ENCODE results near the gene ELMOD1. TPM values are rescaled to one million over a fixed set of nuclear protein-coding genes. Genes with fewer than 3 reads are reported as not detected.

Gene ELMOD1
- total and polyA plus RNA-seq, 2 donors from 2014 or later: 0.47 to 2.6 TPM

- no peaks in the 10 kb centered on the region for H3K9me3 ChIP-seq (ENCODE audit: control insufficient read depth in 2 of 3, insufficient read depth in 1 of 3, low read length in 3 of 3)
- H3K4me1 ChIP-seq (ENCODE audit: control insufficient read depth in 2 of 3, insufficient read depth in 2 of 3, low read depth in 1 of 3, low read length in 3 of 3): peaks cover 0 to 11% (median 4%) of the 10 kb centered on the region in 3 donors
- TF ChIP-seq CTCF (IDR thresholded peaks at IDR 0.05; ENCODE audit: borderline replicate concordance, extremely low read depth, insufficient read depth): no peak
- H3K27ac ChIP-seq (ENCODE audit: low read depth in 2 of 2, low read length in 2 of 2): no peak overlapping the region
- no peak overlapping the region for H3K9ac ChIP-seq (ENCODE audit: low read length in 3 of 3)
- DNase-seq (no peak), FAIRE-seq (no peak)
- peaks cover 40% of the 10 kb centered on the region for H3K27me3 ChIP-seq (ENCODE audit: control insufficient read depth, insufficient read depth, low read length)
- intact Hi-C loops (cut with DNase I): no loop called here
- H3K36me3 ChIP-seq (ENCODE audit: control insufficient read depth in 2 of 3, insufficient read depth in 3 of 3, low read length in 3 of 3): no peaks in the 10 kb centered on the region
- peak overlapping the region in 2 of 3 donors; percentile 75 to 81 for H3K4me3 ChIP-seq (ENCODE audit: low read length in 3 of 3)
Observed at GRCh38 chr11:107592231-107592590, 1.3 kb downstream of the ELMOD1 start.

GRCh38 chr11:107592813-107593212 lies 1.9 kb downstream of the ELMOD1 start:
- H3K9ac ChIP-seq (ENCODE audit: low read length in 3 of 3): no peak overlapping the region
- H3K36me3 ChIP-seq (ENCODE audit: control insufficient read depth in 2 of 3, insufficient read depth in 3 of 3, low read length in 3 of 3): no peaks in the 10 kb centered on the region
- no peak for FAIRE-seq
- TF ChIP-seq CTCF (IDR thresholded peaks at IDR 0.05; ENCODE audit: borderline replicate concordance, extremely low read depth, insufficient read depth): no peak
- DNase-seq: peak in 1 of 5 donors; percentile 15
- intact Hi-C loops (cut with DNase I): no loop called here
- peaks cover 0 to 11% (median 4%) of the 10 kb centered on the region in 3 donors for H3K4me1 ChIP-seq (ENCODE audit: control insufficient read depth in 2 of 3, insufficient read depth in 2 of 3, low read depth in 1 of 3, low read length in 3 of 3)
- H3K9me3 ChIP-seq (ENCODE audit: control insufficient read depth in 2 of 3, insufficient read depth in 1 of 3, low read length in 3 of 3): no peaks in the 10 kb centered on the region
- H3K27me3 ChIP-seq (ENCODE audit: control insufficient read depth, insufficient read depth, low read length): peaks cover 43% of the 10 kb centered on the region
- H3K27ac ChIP-seq (ENCODE audit: low read depth in 2 of 2, low read length in 2 of 2): no peak overlapping the region
- no peak overlapping the region for H3K4me3 ChIP-seq (ENCODE audit: low read length in 3 of 3)

GRCh38 chr11:107593951-107594350 lies 3.0 kb downstream of the ELMOD1 start:
- Histone ChIP-seq H3K27ac (ENCODE audit: low read depth in 2 of 2, low read length in 2 of 2) (no peak overlapping the region), H3K4me1 (ENCODE audit: control insufficient read depth in 2 of 3, insufficient read depth in 2 of 3, low read depth in 1 of 3, low read length in 3 of 3) (peaks cover 0 to 11% (median 4%) of the 10 kb centered on the region in 3 donors), H3K27me3 (ENCODE audit: control insufficient read depth, insufficient read depth, low read length) (peaks cover 44% of the 10 kb centered on the region), H3K9me3 (ENCODE audit: control insufficient read depth in 2 of 3, insufficient read depth in 1 of 3, low read length in 3 of 3) (no peaks in the 10 kb centered on the region), H3K9ac (ENCODE audit: low read length in 3 of 3) (no peak overlapping the region), H3K36me3 (ENCODE audit: control insufficient read depth in 2 of 3, insufficient read depth in 3 of 3, low read length in 3 of 3) (no peaks in the 10 kb centered on the region), H3K4me3 (ENCODE audit: low read length in 3 of 3) (no peak overlapping the region)
- DNase-seq (peak in 3 of 5 donors; percentile 22 to 23 (median 23)), FAIRE-seq (no peak)
- intact Hi-C loops (cut with DNase I): no loop called here
- TF ChIP-seq CTCF (IDR thresholded peaks at IDR 0.05; ENCODE audit: borderline replicate concordance, extremely low read depth, insufficient read depth): no peak

GRCh38 chr11:107594736-107595135 lies 3.8 kb downstream of the ELMOD1 start:
- H3K9me3 ChIP-seq (ENCODE audit: control insufficient read depth in 2 of 3, insufficient read depth in 1 of 3, low read length in 3 of 3): no peaks in the 10 kb centered on the region
- no peak for DNase-seq
- H3K27ac ChIP-seq (ENCODE audit: low read depth in 2 of 2, low read length in 2 of 2): no peak overlapping the region
- no peak overlapping the region for H3K9ac ChIP-seq (ENCODE audit: low read length in 3 of 3)
- FAIRE-seq: no peak
- no peak overlapping the region for H3K4me3 ChIP-seq (ENCODE audit: low read length in 3 of 3)
- TF ChIP-seq CTCF (IDR thresholded peaks at IDR 0.05; ENCODE audit: borderline replicate concordance, extremely low read depth, insufficient read depth): no peak
- peaks cover 0 to 11% (median 4%) of the 10 kb centered on the region in 3 donors for H3K4me1 ChIP-seq (ENCODE audit: control insufficient read depth in 2 of 3, insufficient read depth in 2 of 3, low read depth in 1 of 3, low read length in 3 of 3)
- no peaks in the 10 kb centered on the region for H3K36me3 ChIP-seq (ENCODE audit: control insufficient read depth in 2 of 3, insufficient read depth in 3 of 3, low read length in 3 of 3)
- intact Hi-C loops (cut with DNase I): no loop called here
- H3K27me3 ChIP-seq (ENCODE audit: control insufficient read depth, insufficient read depth, low read length): peaks cover 40% of the 10 kb centered on the region

Measured in kidney (tissue), 14 donors.